Renal cortical epithelial cell (primary cell): Measurements from ENCODE around the gene CCNY. TPM values are rescaled to one million over a fixed set of nuclear protein-coding genes. Genes with fewer than 3 reads are reported as not detected.
"Not testable (repeated sequence)": the region's sequence is repeated elsewhere in the genome, so short reads cannot be mapped to it uniquely, and the experiment has no call there.

Experiments used
- DNase-seq: peaks from one replicate; pipeline ENCODE4 v3.0.0-alpha.2; 2011; ENCODE audit warnings: low read depth
- total RNA-seq: library from RNA; depleted of rRNA; stranded (reverse); fragments of >200 nt; gene quantifications from 2 replicates; pipeline ENCODE4 v1.2.3, GENCODE V29; 2014

Gene CCNY
- total RNA-seq = 59.3 and 66.3 TPM in 2 replicates

DNA sequence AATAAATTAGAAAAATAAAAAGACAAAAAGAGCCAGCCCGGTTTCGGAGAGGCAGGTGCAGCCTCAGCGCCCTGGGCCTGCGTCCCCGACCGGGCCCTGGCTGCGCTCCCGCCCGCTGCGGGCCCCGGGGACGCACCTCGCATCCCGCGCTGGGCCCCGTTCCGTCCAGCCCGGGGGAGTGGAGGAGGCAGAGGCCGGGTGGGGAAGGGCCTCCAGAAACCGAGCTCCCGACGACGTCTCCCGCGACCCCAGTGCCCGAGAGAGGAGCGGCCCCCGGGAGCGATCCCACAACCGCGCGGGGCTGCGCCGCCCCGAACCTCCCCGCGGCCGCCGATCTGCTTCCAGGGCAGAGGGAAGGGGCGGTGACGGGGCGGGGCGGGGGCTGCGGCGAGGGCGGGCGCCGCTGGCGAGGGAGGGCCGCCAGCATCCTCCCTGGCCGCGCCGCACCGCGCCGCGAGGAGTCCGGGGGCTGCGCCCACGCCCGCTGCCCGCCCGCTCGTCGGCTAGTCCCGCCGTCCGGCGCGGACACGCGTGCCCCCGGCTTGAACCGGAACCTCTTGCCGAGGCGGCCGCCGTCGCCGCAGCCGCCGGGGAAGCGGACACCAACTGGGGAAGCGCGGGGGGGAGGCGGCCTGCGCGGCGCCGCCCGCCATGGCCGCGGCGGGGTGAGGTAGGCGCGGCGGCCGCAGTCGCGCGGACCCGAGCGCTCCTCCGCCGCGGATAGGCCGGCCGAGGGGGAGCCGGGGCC is at the start of gene CCNY:
Gene CCNY, plus strand, starts transcription at position 426 of the 748 bp plus-strand sequence. CDS start 545 bp downstream, outside the sequence.
- DNase-seq = no peak

GRCh38 chr10:35289198-35289597 is 47.1 kb upstream of the CCNY start:
- no peak for DNase-seq

GRCh38 chr10:35294506-35294905 is 41.8 kb upstream of the CCNY start:
- no peak for DNase-seq

DNA sequence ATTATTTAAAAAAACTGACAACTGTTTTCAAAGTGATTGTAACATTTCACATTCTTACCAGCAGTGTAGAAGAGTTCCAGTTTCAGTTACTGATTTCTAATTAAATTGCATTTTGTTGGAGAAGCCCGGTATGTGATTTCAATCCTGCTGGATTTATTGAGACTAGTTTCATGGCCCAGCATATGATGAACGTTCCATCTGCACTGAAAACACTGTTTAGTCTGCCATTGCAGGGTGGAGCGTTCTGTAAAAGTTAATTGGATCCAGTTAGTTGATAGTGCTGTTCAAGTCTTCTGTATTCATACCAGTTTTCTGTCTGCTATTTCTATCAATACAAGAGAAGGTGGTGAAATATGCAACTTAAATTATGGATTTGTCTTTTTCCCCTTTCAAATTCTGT is 37.3 kb upstream of the CCNY start:
- no peak for DNase-seq

- no peak for DNase-seq
Observed at GRCh38 chr10:35300063-35300699, 36.1 kb upstream of the CCNY start.

DNA sequence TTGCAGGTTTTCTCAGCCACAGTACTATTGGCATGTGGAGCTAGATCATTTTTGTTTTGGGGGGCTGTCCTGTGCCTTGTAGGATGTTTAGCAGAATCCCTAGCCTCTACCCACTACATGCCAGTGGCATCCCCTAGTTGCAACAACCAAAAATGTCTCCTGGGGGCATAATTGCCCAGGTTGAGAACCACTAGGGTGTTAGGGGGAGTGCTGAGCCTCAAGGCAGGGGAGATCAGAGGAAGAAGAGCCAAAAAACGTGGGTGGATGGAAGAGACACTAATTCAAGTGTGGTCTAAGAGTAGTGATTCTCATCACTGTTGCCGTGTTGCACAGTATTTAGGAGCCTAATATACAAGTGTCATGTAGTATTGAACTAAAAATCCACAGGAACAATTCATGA is 31.7 kb upstream of the CCNY start:
- DNase-seq = no peak

DNA sequence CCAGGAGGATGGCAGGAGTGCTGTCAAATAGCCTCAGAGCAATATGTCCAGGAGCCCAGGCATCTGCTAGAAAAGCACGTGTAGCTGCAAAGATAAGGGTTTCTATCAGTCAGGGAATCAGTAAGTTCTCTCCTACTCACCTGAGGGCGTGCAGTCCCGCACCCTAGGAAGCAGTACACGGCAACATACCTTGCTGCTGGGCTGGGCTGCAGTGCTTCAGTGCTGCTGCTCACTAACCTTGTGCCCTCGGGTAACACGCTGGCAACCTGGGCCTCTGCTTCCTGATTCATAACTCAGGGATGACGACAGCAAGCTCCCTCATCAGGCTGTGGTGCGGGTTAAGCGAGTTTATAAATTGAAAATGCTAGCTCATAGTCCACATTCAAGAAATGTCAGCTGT is 29.5 kb upstream of the CCNY start:
- peak; percentile 73 for DNase-seq

DNA sequence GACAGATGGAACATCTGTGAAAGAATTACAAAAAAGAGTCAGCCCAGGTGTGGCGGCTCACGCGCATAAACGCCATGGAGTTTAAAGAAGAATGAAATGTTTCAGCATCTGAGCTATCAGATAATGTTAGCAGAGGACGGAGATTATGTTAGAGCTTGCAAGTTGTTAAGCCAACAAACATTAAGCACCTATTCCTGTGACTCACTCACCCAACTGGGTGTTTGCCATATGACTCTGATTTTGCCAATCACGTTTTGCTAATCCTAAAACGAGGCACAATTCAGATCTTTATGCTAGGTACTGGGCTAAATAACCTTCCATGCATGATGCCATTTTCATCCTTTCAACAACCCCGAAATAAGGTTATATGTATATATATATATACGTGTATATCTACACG is 29.0 kb upstream of the CCNY start:
- peak; percentile 52 for DNase-seq

GRCh38 chr10:35308809-35309208 is 27.5 kb upstream of the CCNY start:
- no peak for DNase-seq

GRCh38 chr10:35314142-35314541 is 22.2 kb upstream of the CCNY start:
- not testable (repeated sequence) for DNase-seq

GRCh38 chr10:35315235-35315634 is 21.1 kb upstream of the CCNY start:
- DNase-seq = not testable (repeated sequence)

- DNase-seq = no peak
Observed at GRCh38 chr10:35316218-35316967, 19.9 kb upstream of the CCNY start.

- DNase-seq = no peak
Observed at GRCh38 chr10:35318551-35318950, 17.8 kb upstream of the CCNY start.

GRCh38 chr10:35320341-35320740 is 16.0 kb upstream of the CCNY start:
- DNase-seq = peak; percentile 70

GRCh38 chr10:35322636-35323035 is 13.7 kb upstream of the CCNY start:
- no peak for DNase-seq

GRCh38 chr10:35324196-35324595 is 12.1 kb upstream of the CCNY start:
- DNase-seq = peak; percentile 16

GRCh38 chr10:35326466-35327235 is 9.7 kb upstream of the CCNY start:
- DNase-seq = no peak

DNA sequence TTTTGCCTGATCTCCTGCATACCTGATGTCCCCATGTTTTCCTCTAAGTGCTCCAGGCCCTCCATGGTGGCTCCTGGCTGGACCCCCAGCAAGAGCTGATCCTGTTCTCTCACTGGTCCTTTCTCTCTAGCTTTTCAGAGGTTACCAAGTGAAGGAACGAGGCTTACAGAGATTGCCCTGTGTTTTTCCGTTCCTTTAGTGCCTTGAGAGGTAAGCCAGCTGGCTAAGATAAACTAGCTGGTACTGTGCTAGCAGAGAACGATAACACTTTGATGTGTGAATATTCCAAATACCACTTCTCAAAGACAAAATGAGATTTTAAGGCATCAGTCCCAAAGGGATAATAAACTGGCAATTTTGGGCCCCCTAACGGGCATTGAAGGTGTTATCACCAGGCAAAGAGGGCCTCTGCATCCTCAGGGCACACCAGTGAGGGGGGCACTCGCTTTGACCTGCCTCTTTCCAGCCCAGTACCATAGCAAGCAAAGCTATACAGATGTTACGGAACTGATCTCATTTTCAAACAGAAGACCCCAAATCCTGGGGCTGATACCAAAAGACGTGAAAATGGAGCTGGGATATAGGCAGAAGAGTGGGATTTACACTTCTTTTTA is 8.4 kb upstream of the CCNY start:
- DNase-seq = no peak

GRCh38 chr10:35328404-35329037 is 7.8 kb upstream of the CCNY start:
- DNase-seq = peak; percentile 44

DNA sequence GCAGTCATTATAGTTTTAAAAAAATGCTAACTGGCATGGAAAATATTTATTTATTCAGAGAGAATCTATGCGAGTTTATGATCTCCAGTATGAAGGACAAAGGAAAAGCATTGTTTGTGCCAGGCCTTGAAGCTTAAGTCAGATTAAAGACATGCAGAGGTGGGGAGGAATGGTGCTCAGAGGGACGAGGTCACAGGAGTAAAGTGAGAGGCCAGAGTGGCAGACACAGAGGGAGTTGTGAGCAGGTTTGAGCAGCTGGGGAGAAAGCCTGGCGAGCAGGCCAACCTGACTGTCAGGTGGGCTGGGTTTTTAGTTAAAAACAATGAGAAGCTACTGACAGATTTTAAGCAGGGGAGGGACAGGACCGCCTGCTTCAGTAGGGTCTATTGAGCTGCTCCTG is 6.8 kb upstream of the CCNY start:
- no peak for DNase-seq
